H1 (cell line): Measurements from ENCODE around the gene TMEM39B. TPM values are rescaled to one million over a fixed set of nuclear protein-coding genes. Genes with fewer than 3 reads are reported as not detected.

Experiments
- CTCF ChIA-PET: fragments of 300-600 bp; sonication (Branson Sonifier 250); formaldehyde crosslinking; loops from one replicate; lab custom pipeline; 2021; ENCODE audit not compliant: partially characterized antibody; lab: Charles Lee
- POLR2A ChIA-PET: fragments of 300-600 bp; sonication (Branson Sonifier 250); formaldehyde crosslinking; loops from one replicate; lab custom pipeline; 2021; ENCODE audit warnings: inconsistent platforms; ENCODE audit not compliant: partially characterized antibody; lab: Charles Lee
- DNase-seq, 2 experiments: peaks; one replicate each; pipeline versions ENCODE4 v3.0.0 to v3.0.0-alpha.2; 2010 to 2022; ENCODE audit warnings: low spot score in 2 of 2, low read depth in 1 of 2, mixed read lengths in 1 of 2
- FAIRE-seq: peaks from 2 replicates; lab custom pipeline; 2011; peaks lifted over from hg19 to GRCh38; lab: Jason Lieb, UNC
- H2AFZ ChIP-seq: 2 replicates; pipeline ENCODE4 v1.8.1; 2012; ENCODE audit warnings: low read length, inconsistent platforms
- H2AK5ac ChIP-seq: 2 replicates; pipeline ENCODE4 v1.6.1; 2013; ENCODE audit warnings: low read depth, low read length
- H2BK120ac ChIP-seq: replicated peaks from 2 replicates; pipeline ENCODE3; 2013; ENCODE audit warnings: low read depth, low read length, inconsistent platforms
- H2BK12ac ChIP-seq: 2 replicates; pipeline ENCODE4 v1.6.1; 2013; ENCODE audit warnings: low read depth, low read length
- H2BK15ac ChIP-seq: 2 replicates; pipeline ENCODE4 v1.6.1; 2013; ENCODE audit warnings: low read length
- H2BK20ac ChIP-seq: 2 replicates; pipeline ENCODE4 v1.6.1; 2013; ENCODE audit warnings: low read length
- H2BK5ac ChIP-seq: 2 replicates; pipeline ENCODE4 v1.6.1; 2013; ENCODE audit warnings: low read depth, low read length
- H3K14ac ChIP-seq: 2 replicates; pipeline ENCODE4 v1.6.1; 2013; ENCODE audit warnings: inconsistent platforms; ENCODE audit not compliant: insufficient read length
- H3K18ac ChIP-seq: 2 replicates; pipeline ENCODE4 v1.6.1; 2013; ENCODE audit warnings: low read length; ENCODE audit errors: extremely low read depth
- H3K23ac ChIP-seq: 2 replicates; pipeline ENCODE4 v1.6.1; 2013; ENCODE audit warnings: inconsistent platforms; ENCODE audit not compliant: insufficient read length
- H3K23me2 ChIP-seq: 2 replicates; pipeline ENCODE4 v1.6.1; 2013; ENCODE audit warnings: low read depth, low read length
- H3K27ac ChIP-seq: 2 replicates; pipeline ENCODE4 v1.6.1; 2011; ENCODE audit warnings: low read depth, low read length, inconsistent platforms
- H3K27me3 ChIP-seq, 4 experiments: replicated peaks in 1 of 4; 1 replicate in 1 of 4; 2 replicates in 3 of 4; pipeline versions ENCODE4 v1.6.1 to v1.8.1; 2011 to 2013; ENCODE audit warnings: low read length in 3 of 4, mild to moderate bottlenecking in 3 of 4, inconsistent platforms in 2 of 4, mixed read lengths in 2 of 4, moderate library complexity in 1 of 4; ENCODE audit not compliant: control insufficient read depth in 3 of 4, insufficient read depth in 3 of 4; ENCODE audit errors: extremely low read depth in 1 of 4
- H3K36me3 ChIP-seq, 4 experiments: 2 replicates each; pipeline versions ENCODE4 v1.6.1 to v1.8.1; 2011 to 2013; ENCODE audit warnings: mild to moderate bottlenecking in 4 of 4, low read length in 3 of 4, moderate library complexity in 2 of 4, control low read depth in 1 of 4, inconsistent platforms in 1 of 4; ENCODE audit not compliant: insufficient read depth in 4 of 4, control insufficient read depth in 2 of 4
- H3K4ac ChIP-seq: replicated peaks from 2 replicates; pipeline ENCODE3; 2013; ENCODE audit warnings: low read length, low read depth, mixed read lengths, inconsistent platforms; ENCODE audit not compliant: insufficient read length
- H3K4me1 ChIP-seq, 4 experiments: replicated peaks in 1 of 4; 1 replicate in 1 of 4; 2 replicates in 3 of 4; pipeline versions ENCODE4 v1.6.1 to v1.8.1; 2011 to 2013; ENCODE audit warnings: low read length in 3 of 4, inconsistent platforms in 2 of 4, mixed read lengths in 1 of 4; ENCODE audit not compliant: insufficient read depth in 4 of 4, control insufficient read depth in 3 of 4
- H3K4me2 ChIP-seq, 2 experiments: 2 replicates each; pipeline versions ENCODE4 v1.6.1 to v1.8.1; 2011 to 2013; ENCODE audit warnings: low read depth in 2 of 2, low read length in 2 of 2, control low read depth in 1 of 2, inconsistent platforms in 1 of 2, mild to moderate bottlenecking in 1 of 2; ENCODE audit not compliant: insufficient read depth in 1 of 2
- H3K4me3 ChIP-seq, 4 experiments: fragments of 200-600, 300-600 bp in 1 of 4; sonication (generic), shearing (Covaris generic), sonication (Bioruptor Twin) in 1 of 4; 2 replicates each; pipeline versions ENCODE4 v1.5.1 to v1.8.1; 2011 to 2016; ENCODE audit warnings: low read length in 4 of 4, low read depth in 3 of 4, control low read depth in 2 of 4, inconsistent platforms in 2 of 4, mild to moderate bottlenecking in 2 of 4, mixed read lengths in 1 of 4, moderate library complexity in 1 of 4; ENCODE audit not compliant: insufficient read depth in 2 of 4; ENCODE audit errors: extremely low read depth in 1 of 4
- H3K56ac ChIP-seq: replicated peaks from 2 replicates; pipeline ENCODE3; 2013; ENCODE audit warnings: low read depth, mild to moderate bottlenecking, mixed read lengths, low read length, inconsistent platforms; ENCODE audit not compliant: insufficient read length
- H3K79me1 ChIP-seq: 2 replicates; pipeline ENCODE4 v1.6.1; 2013; ENCODE audit warnings: low read depth, low read length, control low read depth
- H3K79me2 ChIP-seq, 2 experiments: 2 replicates each; pipeline versions ENCODE4 v1.6.1 to v1.8.1; 2012 to 2013; ENCODE audit warnings: low read length in 2 of 2, mild to moderate bottlenecking in 2 of 2, inconsistent platforms in 1 of 2; ENCODE audit not compliant: insufficient read depth in 2 of 2, control insufficient read depth in 1 of 2
- H3K9ac ChIP-seq, 4 experiments: replicated peaks in 1 of 4; 1 replicate in 1 of 4; 2 replicates in 3 of 4; pipeline versions ENCODE4 v1.6.1 to v1.8.1; 2011 to 2013; ENCODE audit warnings: low read depth in 3 of 4, low read length in 3 of 4, control low read depth in 2 of 4, mild to moderate bottlenecking in 2 of 4, moderate library complexity in 2 of 4, inconsistent platforms in 1 of 4; ENCODE audit errors: extremely low read depth in 1 of 4
- H3K9me3 ChIP-seq, 2 experiments: 2 replicates each; pipeline versions ENCODE4 v1.6.1 to v1.8.1; 2012 to 2013; ENCODE audit warnings: mild to moderate bottlenecking in 2 of 2, moderate library complexity in 2 of 2, control low read depth in 1 of 2, inconsistent platforms in 1 of 2, low read depth in 1 of 2, low read length in 1 of 2, mixed read lengths in 1 of 2; ENCODE audit not compliant: insufficient read depth in 2 of 2
- H4K20me1 ChIP-seq, 2 experiments: replicated peaks in 1 of 2; 2 replicates each; pipeline versions ENCODE3 to v1.8.1; 2011 to 2013; ENCODE audit warnings: inconsistent platforms in 2 of 2, low read length in 2 of 2, mild to moderate bottlenecking in 1 of 2; ENCODE audit not compliant: insufficient read depth in 2 of 2, control insufficient read depth in 1 of 2
- H4K5ac ChIP-seq: 2 replicates; pipeline ENCODE4 v1.6.1; 2013; ENCODE audit warnings: low read length, low read depth, mixed read lengths, inconsistent platforms; ENCODE audit not compliant: insufficient read length
- H4K8ac ChIP-seq: 2 replicates; pipeline ENCODE4 v1.8.0; 2013; ENCODE audit warnings: mild to moderate bottlenecking, moderate library complexity, low read length, inconsistent platforms; ENCODE audit not compliant: insufficient read depth; ENCODE audit errors: extremely low read depth
- H4K91ac ChIP-seq: replicated peaks from 2 replicates; pipeline ENCODE3; 2013; ENCODE audit warnings: low read length, mixed read lengths, inconsistent platforms; ENCODE audit not compliant: insufficient read length
- CTBP2 ChIP-seq: IDR thresholded peaks from 2 replicates; pipeline ENCODE4 v1.7.0; 2011; ENCODE audit warnings: borderline replicate concordance, mild to moderate bottlenecking, moderate library complexity, mixed read lengths, low read length; ENCODE audit not compliant: insufficient read depth, insufficient read length
- CTCF ChIP-seq, 3 experiments: IDR thresholded peaks; 1 replicate in 2 of 3; 2 replicates in 1 of 3; pipeline versions ENCODE4 v1.5.1 to v1.6.1; 2011; ENCODE audit warnings: low read length in 3 of 3, mild to moderate bottlenecking in 3 of 3, inconsistent platforms in 2 of 3, low read depth in 1 of 3, moderate library complexity in 1 of 3; ENCODE audit not compliant: insufficient read depth in 1 of 3; ENCODE audit errors: control extremely low read depth in 1 of 3
- EP300 ChIP-seq, 2 experiments: IDR thresholded peaks; 1 replicate in 1 of 2; 2 replicates in 1 of 2; pipeline ENCODE4 v1.6.1; 2011 to 2012; ENCODE audit warnings: low read depth in 2 of 2, low read length in 2 of 2, mild to moderate bottlenecking in 2 of 2, borderline replicate concordance in 1 of 2, inconsistent platforms in 1 of 2, moderate library complexity in 1 of 2
- SP1 ChIP-seq: IDR thresholded peaks from 2 replicates; pipeline ENCODE4 v1.6.1; 2011; ENCODE audit warnings: low read depth, low read length
- TAF7 ChIP-seq: optimal IDR thresholded peaks from 2 replicates; pipeline ENCODE3; 2011; ENCODE audit warnings: low read depth, mild to moderate bottlenecking, inconsistent platforms, low read length, moderate library complexity, borderline replicate concordance
- TEAD4 ChIP-seq: IDR thresholded peaks from 2 replicates; pipeline ENCODE4 v1.6.1; 2012; ENCODE audit warnings: low read depth, low read length, inconsistent platforms, mixed read lengths
- WGBS, 2 experiments: shearing (Covaris generic) in 1 of 2; methylation state at CpG; one replicate each; pipeline versions ENCODE4 v1.1.6 to v1.1.7; 2013 to 2015; ENCODE audit warnings: low lambda C conversion rate in 2 of 2, mixed read lengths in 2 of 2, inconsistent platforms in 1 of 2, low coverage in 1 of 2, missing lambda C conversion rate in 1 of 2; ENCODE audit not compliant: insufficient replicate concordance in 2 of 2, insufficient coverage in 1 of 2, insufficient read length in 1 of 2; ENCODE audit errors: extremely low coverage in 1 of 2, missing lambda C conversion rate in 1 of 2; 5-methylcytosine and 5-hydroxymethylcytosine counted together
- polyA plus RNA-seq, 7 experiments: library from polyadenylated mRNA; depleted of rRNA in 3 of 7; stranded (reverse) in 5 of 7; unstranded in 2 of 7; fragments of >200 nt in 5 of 7; fragments of 200-250 nt in 2 of 7; gene quantifications; 1 replicate in 5 of 7; 2 replicates in 1 of 7; 4 replicates in 1 of 7; pipeline versions ENCODE4 v1.2.1 to v1.2.3, GENCODE V29; 2011 to 2013; ENCODE audit warnings: missing spikeins in 2 of 7, mixed read lengths in 2 of 7
- total RNA-seq: library from RNA; stranded (reverse); fragmentation: NEBNext Ultra II Directional; extraction: Animal tissue kit (Norgen Biotek cat#: 25700); gene quantifications from 2 replicates; pipeline ENCODE4 v1.2.1, GENCODE V29; 2021

Gene TMEM39B
- total and polyA plus RNA-seq, 2 of the 8 experiments (the other 6 are each of a cell fraction or from before 2014, with no cell fraction given): 25.3 to 32.7 TPM

DNA sequence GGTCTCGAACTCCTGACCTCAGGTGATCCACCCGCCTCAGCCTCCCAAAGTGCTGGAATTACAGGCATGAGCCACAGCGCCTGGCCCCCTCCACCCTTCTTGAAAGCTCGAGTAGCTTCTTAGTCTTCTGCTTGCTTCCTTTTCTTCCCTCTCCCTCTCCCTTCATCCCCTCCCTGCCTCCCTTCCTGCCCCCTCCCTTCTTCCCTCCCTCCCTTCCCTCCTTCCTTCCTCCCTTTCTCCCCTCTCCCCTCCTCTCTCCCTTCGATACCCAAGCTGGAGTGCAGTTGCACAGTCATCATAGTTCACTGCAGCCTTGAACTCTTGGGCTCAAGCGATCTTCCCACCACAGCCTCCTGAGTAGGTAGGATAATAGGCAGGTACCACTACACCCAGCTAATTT is 47.2 kb upstream of the TMEM39B start:
- POLR2A ChIA-PET: interaction anchor here (0.9 to 5.5 kb wide), 5 partner anchors 10 to 48 kb away, joined by 3 to 49 read pairs (median 7); partner anchors contain the start of genes KHDRBS1 and TMEM39B
- H3K4me1 ChIP-seq: no peaks in the 10 kb centered on the region
- no peak overlapping the region for H3K9ac ChIP-seq
- no peak overlapping the region for H4K5ac ChIP-seq
- DNase-seq (no peak), FAIRE-seq (no peak)
- H4K8ac ChIP-seq: no peak overlapping the region
- H3K27me3 ChIP-seq: no peaks in the 10 kb centered on the region
- no peak overlapping the region for H4K91ac ChIP-seq
- H2AK5ac ChIP-seq: no peak overlapping the region
- H3K27ac ChIP-seq: no peak overlapping the region
- no peak overlapping the region for H2AFZ ChIP-seq
- H3K79me2 ChIP-seq: peaks cover 44 to 98% of the 10 kb centered on the region in 2 experiments
- CTCF ChIA-PET: no interaction called here
- no peak overlapping the region for H3K18ac ChIP-seq
- H3K9me3 ChIP-seq: no peaks in the 10 kb centered on the region
- WGBS, 2 experiments: 91% methylated on average over 4 of the region's 6 CpGs; no CpG with 5 or more reads in 1 of the 2 experiments
- no peak overlapping the region for H2BK15ac ChIP-seq
- no peak overlapping the region for H2BK12ac ChIP-seq
- peaks cover 12 to 34% of the 10 kb centered on the region in 2 experiments for H4K20me1 ChIP-seq
- H3K4ac ChIP-seq: no peak overlapping the region
- no peak overlapping the region for H2BK120ac ChIP-seq
- H3K23me2 ChIP-seq: no peaks in the 10 kb centered on the region
- no peak overlapping the region for H3K4me3 ChIP-seq
- no peak overlapping the region for H3K14ac ChIP-seq
- TF ChIP-seq SP1: no peak
- no peak for TF ChIP-seq TEAD4
- no peak for TF ChIP-seq TAF7
- TF ChIP-seq CTCF (IDR thresholded peaks at IDR 0.05; ENCODE audit: control extremely low read depth in 1 of 3, insufficient read depth in 1 of 3, low read depth in 1 of 3, low read length in 3 of 3): no peak
- no peak for TF ChIP-seq CTBP2
- no peak for TF ChIP-seq EP300 (IDR thresholded peaks at IDR 0.05; ENCODE audit: borderline replicate concordance in 1 of 2, low read depth in 2 of 2, low read length in 2 of 2)
- H2BK5ac ChIP-seq: no peak overlapping the region
- peaks cover 5% of the 10 kb centered on the region for H3K79me1 ChIP-seq
- H2BK20ac ChIP-seq: no peak overlapping the region
- no peak overlapping the region for H3K23ac ChIP-seq
- H3K4me2 ChIP-seq: no peak overlapping the region
- H3K56ac ChIP-seq: no peak overlapping the region
- H3K36me3 ChIP-seq: peaks cover 5 to 20% (median 6%) of the 10 kb centered on the region in 4 experiments; a peak in 4 of 8 replicates
